Lower leg skin (tissue), 3 donors: ENCODE results near the gene GHR.

Experiments used
- CTCF ChIP-seq, 3 donors: fragments of 450-650 bp; IDR thresholded peaks; one replicate each; pipeline ENCODE4 v1.5.1; 2016; ENCODE audit warnings: antibody characterized with exemption in 3 of 3, mild to moderate bottlenecking in 3 of 3, moderate library complexity in 2 of 3
- POLR2A ChIP-seq, 2 donors: fragments of 450-650 bp; IDR thresholded peaks; one replicate each; pipeline ENCODE4 v1.6.1; 2016 to 2017; ENCODE audit warnings: antibody characterized with exemption in 2 of 2, mild to moderate bottlenecking in 1 of 2, moderate library complexity in 1 of 2

GRCh38 chr5:42593591-42593990 lies 170.4 kb downstream of the GHR start:
- TF ChIP-seq CTCF (IDR thresholded peaks at IDR 0.05) (no peak), POLR2A (IDR thresholded peaks at IDR 0.05) (no peak)
